Hematopoietic multipotent progenitor cell treated with erythropoietin and hydrocortisone succinate and interleukin-3 and kit ligand, for 6 days (in vitro differentiated cells): ENCODE results near the gene SPEN.

Source experiments
- DNase-seq: peaks from one replicate; pipeline ENCODE4 v3.0.0-alpha.2; 2015

SPEN gene

GRCh38 chr1:15939181-15940109 is 91.9 kb downstream of the SPEN start:
- DNase-seq = no peak

- no peak for DNase-seq
Observed at GRCh38 chr1:15940110-15941043, 92.9 kb downstream of the SPEN start.

GRCh38 chr1:15941044-15941840 is 93.7 kb downstream of the SPEN start:
- no peak for DNase-seq

- DNase-seq = no peak
Observed at GRCh38 chr1:15941899-15942660, 94.6 kb downstream of the SPEN start.

- DNase-seq = no peak
Observed at GRCh38 chr1:15942661-15943327, 95.3 kb downstream of the SPEN start.

- no peak for DNase-seq
Observed at GRCh38 chr1:15943328-15943991, 96.0 kb downstream of the SPEN start.

- no peak for DNase-seq
Observed at GRCh38 chr1:15943992-15944307, 96.4 kb downstream of the SPEN start.

- no peak for DNase-seq
Observed at GRCh38 chr1:15944308-15945010, 97.0 kb downstream of the SPEN start.

- DNase-seq = no peak
Observed at GRCh38 chr1:15945011-15945831, 97.7 kb downstream of the SPEN start.

GRCh38 chr1:15945832-15946448 is 98.4 kb downstream of the SPEN start:
- DNase-seq = no peak

GRCh38 chr1:15946571-15947381 is 99.3 kb downstream of the SPEN start:
- DNase-seq = no peak

- DNase-seq = no peak
Observed at GRCh38 chr1:15947382-15948090, 100.0 kb downstream of the SPEN start.

GRCh38 chr1:15948091-15948591 is 100.6 kb downstream of the SPEN start:
- DNase-seq = no peak

GRCh38 chr1:15948595-15949452 is 101.3 kb downstream of the SPEN start:
- DNase-seq = no peak

- DNase-seq = peak; percentile 72
Observed at GRCh38 chr1:15949453-15950245, 102.1 kb downstream of the SPEN start.
